Measurements from ENCODE around the gene CAMK1D. TPM values are rescaled to one million over a fixed set of nuclear protein-coding genes. Genes with fewer than 3 reads are reported as not detected.

Gene CAMK1D
- total and polyA plus RNA-seq, 11 donors = 1.4 to 16.0 (median 2.5) TPM

- no peak for ATAC-seq
- Histone ChIP-seq H3K27me3 (no peaks in the 10 kb centered on the region), H3K36me3 (peaks cover 0 to 5% (median 0%) of the 10 kb centered on the region in 9 donors), H3K4me1 (no peaks in the 10 kb centered on the region), H3K4me3 (no peak overlapping the region), H3K9me3 (no peaks in the 10 kb centered on the region), H3K27ac (no peak overlapping the region)
- intact Hi-C loops (cut with DNase I) = no loop called here
- DNase-seq = no peak
- 91 to 93% (median 92%) methylated on average over 11 of the region's 11 CpGs for WGBS, 4 donors
- no peak for TF ChIP-seq POLR2A (IDR thresholded peaks at IDR 0.05)
- no peak for TF ChIP-seq CTCF (IDR thresholded peaks at IDR 0.05)
These were observed 296.1 kb downstream of the CAMK1D start for GRCh38 chr10:12645449-12645848.

- Histone ChIP-seq H3K4me3 (no peak overlapping the region), H3K4me1 (no peaks in the 10 kb centered on the region), H3K36me3 (peaks cover 0 to 5% (median 0%) of the 10 kb centered on the region in 9 donors), H3K27ac (no peak overlapping the region), H3K27me3 (no peaks in the 10 kb centered on the region), H3K9me3 (peaks cover 0 to 8% (median 0%) of the 10 kb centered on the region in 12 donors)
- no peak for ATAC-seq
- 37 to 51% (median 43%) methylated on average over 9 of the region's 9 CpGs for WGBS, 4 donors
- no peak for DNase-seq
- intact Hi-C loops (cut with DNase I) = no loop called here
- no peak for TF ChIP-seq CTCF (IDR thresholded peaks at IDR 0.05)
These were observed 299.8 kb downstream of the CAMK1D start for GRCh38 chr10:12649012-12649584.

GRCh38 chr10:12650122-12650521 lies 300.8 kb downstream of the CAMK1D start:
- ATAC-seq = no peak
- intact Hi-C loops (cut with DNase I) = loop anchor here in 2 of 10 donors (10.0 kb wide), 2 partner anchors 385 to 435 kb away; no protein-coding TSS in a partner anchor

More at GRCh38 chr10:12650122-12650521, 300.8 kb downstream of the CAMK1D start:
- no peaks in the 10 kb centered on the region for H3K27me3 ChIP-seq
- no peak overlapping the region for H3K4me3 ChIP-seq
- H3K9me3 ChIP-seq = peaks cover 0 to 15% (median 4%) of the 10 kb centered on the region in 12 donors
- H3K4me1 ChIP-seq = no peaks in the 10 kb centered on the region
- H3K27ac ChIP-seq = no peak overlapping the region
- TF ChIP-seq POLR2A (IDR thresholded peaks at IDR 0.05) (no peak), CTCF (IDR thresholded peaks at IDR 0.05) (no peak)
- no peak for DNase-seq
- 69 to 78% (median 74%) methylated on average over 8 of the region's 8 CpGs for WGBS, 4 donors
- H3K36me3 ChIP-seq = peaks cover 0 to 5% (median 0%) of the 10 kb centered on the region in 9 donors

Data from heart left ventricle (tissue), 16 donors.